Kidney (tissue), 14 donors: ENCODE measurements around the gene ASAP2. TPM values are rescaled to one million over a fixed set of nuclear protein-coding genes. Genes with fewer than 3 reads are reported as not detected.
A peak's percentile ranks its signal among the peaks of the same experiment; 100 is the strongest.

Experiments used
- DNase-seq, 5 donors: peaks; one replicate each; pipeline ENCODE4 v3.0.0-alpha.2; 2013 to 2020
- FAIRE-seq: peaks from 2 replicates; lab custom pipeline; 2012; peaks lifted over from hg19 to GRCh38; lab: Jason Lieb, UNC
- H3K27ac ChIP-seq, 2 donors: one replicate each; pipeline ENCODE4 v1.7.0; 2013; ENCODE audit warnings: low read depth in 2 of 2, low read length in 2 of 2, inconsistent platforms in 1 of 2
- H3K27me3 ChIP-seq: one replicate; pipeline ENCODE4 v1.7.1; 2013; ENCODE audit warnings: low read length, inconsistent platforms; ENCODE audit not compliant: control insufficient read depth, insufficient read depth
- H3K36me3 ChIP-seq, 3 donors: one replicate each; pipeline versions ENCODE4 v1.7.0 to v1.7.1; 2013; ENCODE audit warnings: low read length in 3 of 3, control low read depth in 1 of 3, inconsistent platforms in 1 of 3; ENCODE audit not compliant: insufficient read depth in 3 of 3, control insufficient read depth in 2 of 3
- H3K4me1 ChIP-seq, 3 donors: one replicate each; pipeline versions ENCODE4 v1.7.0 to v1.7.1; 2013; ENCODE audit warnings: low read length in 3 of 3, inconsistent platforms in 1 of 3, low read depth in 1 of 3; ENCODE audit not compliant: control insufficient read depth in 2 of 3, insufficient read depth in 2 of 3
- H3K4me3 ChIP-seq, 3 donors: one replicate each; pipeline versions ENCODE4 v1.7.0 to v1.8.1; 2013; ENCODE audit warnings: low read length in 3 of 3, control low read depth in 1 of 3, inconsistent platforms in 1 of 3
- H3K9ac ChIP-seq, 3 donors: one replicate each; pipeline versions ENCODE4 v1.7.0 to v1.7.1; 2013; ENCODE audit warnings: low read length in 3 of 3, control low read depth in 1 of 3, inconsistent platforms in 1 of 3
- H3K9me3 ChIP-seq, 3 donors: one replicate each; pipeline versions ENCODE4 v1.7.0 to v1.7.1; 2013; ENCODE audit warnings: low read length in 3 of 3, control low read depth in 1 of 3, inconsistent platforms in 1 of 3; ENCODE audit not compliant: control insufficient read depth in 2 of 3, insufficient read depth in 1 of 3
- CTCF ChIP-seq: IDR thresholded peaks from 3 replicates; pipeline ENCODE4 v1.5.1; 2012; ENCODE audit warnings: mild to moderate bottlenecking, moderate library complexity, borderline replicate concordance; ENCODE audit not compliant: insufficient read depth; ENCODE audit errors: extremely low read depth
- intact Hi-C: fragments of 100-400 bp; cut with DNase I; formaldehyde crosslinking; loops from one replicate; pipeline ENCODE4 v1.11.1; 2022
- polyA plus RNA-seq: library from polyadenylated mRNA; stranded (reverse); fragments of 350-450 nt; fragmentation: Illumina TruSeq; extraction: RNeasy Lipid Tissue Mini Kit (QIAGEN cat#74804); gene quantifications from one replicate; pipeline ENCODE4 v1.2.3, GENCODE V29; 2014; ENCODE audit warnings: low read depth, low replicate concordance; ENCODE audit not compliant: insufficient read depth
- total RNA-seq: library from RNA; stranded (reverse); fragmentation: NEBNext Ultra II Directional; extraction: Animal tissue kit (Norgen Biotek cat#: 25700); gene quantifications from one replicate; pipeline ENCODE4 v1.2.1, GENCODE V29; 2021
- donor health status: control.
- donor health status: control.
- donor health status: control.
- donor health status: control.
- donor health status: control.
- donor health status: DM: yes; HTN: yes; CAD: no.
- donor health status: Normal renal cell carcinoma (clear cell type).

The ASAP2 gene
- total and polyA plus RNA-seq, 2 donors from 2014 or later: 26.2 to 54.8 TPM

- FAIRE-seq: no peak
- Histone ChIP-seq H3K27ac (peak overlapping the region; percentile 65 to 73), H3K36me3 (peaks cover 0 to 35% (median 13%) of the 10 kb centered on the region in 3 donors), H3K4me1 (peaks cover 0 to 23% (median 14%) of the 10 kb centered on the region in 3 donors), H3K9me3 (no peaks in the 10 kb centered on the region), H3K9ac (no peak overlapping the region), H3K27me3 (no peaks in the 10 kb centered on the region), H3K4me3 (no peak overlapping the region)
- intact Hi-C loops: no loop called here
- DNase-seq: no peak
- TF ChIP-seq CTCF: no peak
These were observed 140.3 kb downstream of the ASAP2 start for GRCh38 chr2:9346885-9347284.

GRCh38 chr2:9347411-9347881 lies 140.8 kb downstream of the ASAP2 start:
- H3K27me3 ChIP-seq: no peaks in the 10 kb centered on the region
- intact Hi-C loops: no loop called here
- peak overlapping the region; percentile 65 to 73 for H3K27ac ChIP-seq
- H3K4me3 ChIP-seq: peak overlapping the region in 1 of 3 donors; percentile 14
- H3K36me3 ChIP-seq: peaks cover 0 to 36% (median 17%) of the 10 kb centered on the region in 3 donors
- H3K9ac ChIP-seq: peak overlapping the region in 1 of 3 donors; percentile 37
- peaks cover 0 to 23% (median 14%) of the 10 kb centered on the region in 3 donors for H3K4me1 ChIP-seq
- H3K9me3 ChIP-seq: no peaks in the 10 kb centered on the region
- FAIRE-seq (no peak), DNase-seq (no peak)
- TF ChIP-seq CTCF: no peak

GRCh38 chr2:9354318-9354717 lies 147.7 kb downstream of the ASAP2 start:
- H3K27me3 ChIP-seq: no peaks in the 10 kb centered on the region
- H3K27ac ChIP-seq: no peak overlapping the region
- DNase-seq (no peak), FAIRE-seq (no peak)
- no peak overlapping the region for H3K4me3 ChIP-seq
- H3K4me1 ChIP-seq: no peaks in the 10 kb centered on the region
- H3K9me3 ChIP-seq: no peaks in the 10 kb centered on the region
- H3K9ac ChIP-seq: no peak overlapping the region
- TF ChIP-seq CTCF: no peak
- intact Hi-C loops: no loop called here
- H3K36me3 ChIP-seq: peaks cover 0 to 62% (median 25%) of the 10 kb centered on the region in 3 donors

GRCh38 chr2:9355270-9355669 lies 148.7 kb downstream of the ASAP2 start:
- no peaks in the 10 kb centered on the region for H3K27me3 ChIP-seq
- H3K9ac ChIP-seq: no peak overlapping the region
- H3K9me3 ChIP-seq: no peaks in the 10 kb centered on the region
- intact Hi-C loops: no loop called here
- no peak for DNase-seq
- no peak overlapping the region for H3K4me3 ChIP-seq
- H3K36me3 ChIP-seq: peaks cover 0 to 70% (median 28%) of the 10 kb centered on the region in 3 donors
- H3K4me1 ChIP-seq: no peaks in the 10 kb centered on the region
- no peak for TF ChIP-seq CTCF
- no peak overlapping the region for H3K27ac ChIP-seq
- no peak for FAIRE-seq
